Subcutaneous adipose tissue (tissue), 4 donors: ENCODE measurements around the gene MYNN. TPM values are rescaled to one million over a fixed set of nuclear protein-coding genes. Genes with fewer than 3 reads are reported as not detected.

Source experiments
- total RNA-seq, 4 donors: library from RNA; depleted of rRNA; stranded (reverse); fragments of >200 nt; gene quantifications; one replicate each; pipeline ENCODE4 v1.1.0, GENCODE V29; 2016
- TF ChIP-seq, protein P1 (sequence below): fragments of 450-650 bp; IDR thresholded peaks from one replicate; pipeline ENCODE4 v1.5.1; 2016; ENCODE audit warnings: low read depth, mild to moderate bottlenecking, control low read depth, antibody characterized with exemption, moderate library complexity

MYNN gene
- total RNA-seq, 4 donors from 2014 or later = 14.1 to 24.3 (median 17.1) TPM

GRCh38 chr3:169818316-169818715, 45.1 kb downstream of the MYNN start:
- TF ChIP-seq, protein P1, sequence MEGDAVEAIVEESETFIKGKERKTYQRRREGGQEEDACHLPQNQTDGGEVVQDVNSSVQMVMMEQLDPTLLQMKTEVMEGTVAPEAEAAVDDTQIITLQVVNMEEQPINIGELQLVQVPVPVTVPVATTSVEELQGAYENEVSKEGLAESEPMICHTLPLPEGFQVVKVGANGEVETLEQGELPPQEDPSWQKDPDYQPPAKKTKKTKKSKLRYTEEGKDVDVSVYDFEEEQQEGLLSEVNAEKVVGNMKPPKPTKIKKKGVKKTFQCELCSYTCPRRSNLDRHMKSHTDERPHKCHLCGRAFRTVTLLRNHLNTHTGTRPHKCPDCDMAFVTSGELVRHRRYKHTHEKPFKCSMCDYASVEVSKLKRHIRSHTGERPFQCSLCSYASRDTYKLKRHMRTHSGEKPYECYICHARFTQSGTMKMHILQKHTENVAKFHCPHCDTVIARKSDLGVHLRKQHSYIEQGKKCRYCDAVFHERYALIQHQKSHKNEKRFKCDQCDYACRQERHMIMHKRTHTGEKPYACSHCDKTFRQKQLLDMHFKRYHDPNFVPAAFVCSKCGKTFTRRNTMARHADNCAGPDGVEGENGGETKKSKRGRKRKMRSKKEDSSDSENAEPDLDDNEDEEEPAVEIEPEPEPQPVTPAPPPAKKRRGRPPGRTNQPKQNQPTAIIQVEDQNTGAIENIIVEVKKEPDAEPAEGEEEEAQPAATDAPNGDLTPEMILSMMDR = no peak

DNA sequence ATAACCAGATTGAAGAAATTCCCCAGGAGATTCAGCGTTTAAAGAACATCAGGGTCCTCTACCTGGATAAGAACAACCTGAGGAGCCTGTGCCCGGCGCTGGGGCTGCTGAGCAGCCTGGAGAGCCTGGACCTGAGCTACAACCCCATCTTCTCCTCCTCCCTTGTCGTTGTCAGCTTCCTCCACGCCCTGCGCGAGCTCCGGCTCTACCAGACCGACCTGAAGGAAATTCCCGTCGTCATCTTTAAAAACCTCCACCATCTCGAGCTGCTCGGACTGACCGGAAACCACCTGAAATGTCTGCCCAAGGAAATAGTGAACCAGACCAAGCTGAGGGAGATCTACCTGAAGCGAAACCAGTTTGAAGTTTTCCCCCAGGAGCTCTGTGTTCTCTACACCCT, 48.9 kb downstream of the MYNN start:
- TF ChIP-seq, protein P1 = no peak

- TF ChIP-seq, protein P1 = no peak
These were observed 49.3 kb downstream of the MYNN start for GRCh38 chr3:169822540-169822939.

DNA sequence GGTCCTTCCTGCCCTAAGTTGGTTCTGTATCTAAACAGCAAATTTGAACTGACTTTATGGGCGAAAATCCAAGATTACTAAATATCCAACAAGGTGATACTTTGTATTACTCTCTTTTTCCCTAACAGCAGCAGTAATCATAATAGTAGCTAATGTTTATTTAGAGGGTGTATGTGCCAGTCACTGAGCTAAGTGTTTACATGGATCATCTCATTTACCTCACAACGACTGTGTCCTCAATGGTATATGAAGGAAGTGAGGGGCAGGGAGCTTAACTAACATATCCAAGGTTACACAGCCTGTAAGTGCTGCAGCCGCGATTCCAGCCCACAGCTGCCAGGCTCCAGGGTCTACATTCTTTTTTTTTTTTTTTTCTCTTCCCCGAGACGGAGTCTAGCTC, 49.8 kb downstream of the MYNN start:
- TF ChIP-seq, protein P1 = no peak

DNA sequence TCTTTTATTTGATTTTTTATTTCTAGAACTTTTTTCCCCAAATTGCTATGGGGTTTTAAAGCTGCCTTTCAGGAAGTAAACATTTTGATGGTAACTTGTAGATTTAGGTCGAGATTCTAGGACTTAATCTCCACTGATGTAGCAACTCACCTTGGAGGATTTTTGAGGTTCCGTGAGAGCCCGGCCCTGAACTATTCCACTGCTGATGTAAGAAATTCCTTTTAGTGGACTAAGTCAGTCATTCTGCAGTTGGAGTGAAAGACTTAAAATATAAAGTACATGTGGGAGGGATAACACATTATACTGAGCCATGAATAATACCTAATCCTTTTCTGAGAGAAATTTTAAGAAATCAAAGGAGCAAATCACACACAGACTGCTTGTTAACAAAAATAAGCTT, 52.1 kb downstream of the MYNN start:
- TF ChIP-seq, protein P1 = no peak

GRCh38 chr3:169827712-169828111, 54.5 kb downstream of the MYNN start:
- TF ChIP-seq, protein P1 = no peak

GRCh38 chr3:169835533-169835932, 62.3 kb downstream of the MYNN start:
- TF ChIP-seq, protein P1 = no peak
